Activated CD8-positive, alpha-beta memory T cell treated with anti-CD3 and anti-CD28 coated beads for 1 hour (primary cell): ENCODE results near the gene HOXB1.

Experiments
- DNase-seq, 2 donors: peaks; one replicate each; pipeline ENCODE4 v3.0.0-alpha.2; 2020; ENCODE audit warnings: low read depth in 1 of 2; ENCODE audit errors: extremely low read depth in 1 of 2

Gene HOXB1

DNA sequence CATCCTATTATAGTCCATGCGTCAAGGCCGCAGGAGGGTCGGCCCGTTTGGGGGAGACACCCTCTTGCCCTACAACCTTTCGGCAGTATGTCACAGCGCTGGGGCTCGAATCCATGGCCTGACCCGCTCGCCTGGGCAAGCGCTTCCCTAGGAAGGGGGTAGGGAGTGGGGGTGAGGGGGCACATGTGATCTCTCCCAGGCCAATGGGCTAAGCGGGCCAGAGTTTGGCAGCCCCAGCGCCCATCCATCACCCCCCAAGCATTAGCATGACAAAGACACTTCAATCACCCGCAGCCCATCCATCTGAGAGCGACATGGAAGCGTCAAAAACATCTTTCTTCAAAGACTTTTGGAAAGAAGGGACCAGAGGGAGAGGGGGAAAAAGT is at the start of gene HOXB1:
HOXB1 (minus strand) TSS at position 125 of the 386 bp plus-strand sequence; CDS start at position 18, 107 bp downstream.
- DNase-seq = no peak

DNA sequence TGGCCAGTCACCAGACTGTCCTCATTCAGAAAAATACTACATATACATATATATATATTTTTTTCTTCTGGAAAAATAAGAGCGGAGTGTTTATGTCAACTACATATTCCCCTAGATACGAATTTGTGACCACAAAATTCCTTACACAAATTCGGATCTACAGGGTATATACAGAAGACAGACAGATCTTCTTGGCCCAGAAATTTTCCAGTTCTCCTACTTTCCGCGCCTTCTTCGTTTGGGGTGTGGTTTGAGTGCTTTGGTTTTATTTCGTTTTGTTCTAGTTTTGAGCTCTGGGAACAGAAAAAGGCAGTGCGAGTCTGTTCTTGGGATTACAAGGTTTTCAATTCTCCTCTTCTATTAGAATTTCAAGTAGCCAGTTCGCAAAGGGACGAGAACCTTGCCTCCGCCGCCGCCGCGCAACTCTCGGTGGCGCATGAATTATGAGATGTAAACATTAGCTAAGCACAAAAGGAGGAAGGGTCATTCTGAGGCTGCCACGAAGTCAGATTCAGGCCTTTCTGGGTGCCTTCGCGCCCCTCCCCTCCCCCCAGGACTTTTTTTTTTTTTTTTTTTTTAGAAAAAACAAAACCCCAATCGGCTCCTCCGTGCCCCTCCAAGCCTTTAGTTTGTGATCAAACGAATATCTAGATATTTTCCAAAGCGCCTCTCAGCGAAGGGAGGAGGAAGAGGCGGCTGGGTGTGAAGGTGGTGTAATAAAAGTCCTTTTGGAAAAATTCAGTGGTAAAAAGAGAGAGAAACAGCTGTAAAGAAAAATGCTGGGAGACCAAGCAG is 49.1 kb upstream of the HOXB1 start:
- no peak for DNase-seq

DNA sequence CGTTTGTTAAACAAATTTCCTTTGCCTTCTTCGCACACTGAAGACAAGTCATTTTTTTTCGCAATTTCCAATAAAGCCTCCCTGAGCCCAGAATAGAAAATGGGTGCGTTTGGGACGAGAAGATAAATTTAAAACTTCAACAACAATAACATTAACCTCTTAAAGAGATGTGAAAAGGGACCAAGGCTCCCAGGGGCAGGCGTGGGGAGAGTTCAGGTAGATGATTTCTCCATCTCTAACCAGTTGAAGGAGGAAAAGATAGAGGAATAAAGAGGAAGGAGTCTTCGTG is 48.6 kb upstream of the HOXB1 start:
- DNase-seq = no peak

DNA sequence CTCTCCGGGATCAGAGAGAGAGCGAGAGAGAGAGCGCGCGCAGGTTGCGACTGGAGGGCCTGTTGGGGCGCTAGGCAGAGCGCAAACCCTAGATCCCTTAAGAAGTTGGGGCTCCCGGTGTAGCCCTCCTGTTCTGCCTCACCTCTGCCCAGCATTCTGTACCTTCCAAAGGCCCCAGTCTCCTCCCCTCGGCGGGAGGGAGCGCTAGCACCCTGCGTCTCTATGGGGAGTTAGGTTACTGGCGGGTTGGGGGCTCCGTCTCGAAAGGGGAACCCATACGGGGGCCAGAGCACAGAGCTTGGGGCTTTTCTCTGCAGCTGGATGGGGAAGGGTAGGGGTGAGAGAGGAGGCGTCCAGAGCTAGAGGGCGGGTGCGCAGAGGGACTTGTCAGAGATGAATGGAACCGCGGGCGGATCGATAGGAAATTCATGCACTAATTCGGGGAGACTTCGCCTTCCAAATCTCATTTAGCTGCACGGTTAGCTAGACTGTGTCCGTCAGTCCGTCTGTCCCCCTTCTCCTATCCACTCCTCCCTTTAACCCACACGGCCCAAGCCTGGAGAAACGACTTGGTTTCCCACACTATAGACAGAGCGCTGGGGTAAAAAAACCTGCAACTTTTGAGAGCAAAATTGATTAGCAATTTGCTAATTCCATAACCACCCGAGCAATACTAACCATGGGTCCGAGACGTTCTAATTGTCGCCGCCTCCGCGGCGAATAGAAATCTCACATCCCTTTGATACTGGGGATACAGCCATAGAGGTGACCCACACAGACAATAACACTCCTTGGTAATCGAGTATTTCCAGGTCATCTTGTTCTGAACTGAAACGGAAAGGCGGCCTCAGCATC is 48.0 kb upstream of the HOXB1 start:
- DNase-seq = no peak

DNA sequence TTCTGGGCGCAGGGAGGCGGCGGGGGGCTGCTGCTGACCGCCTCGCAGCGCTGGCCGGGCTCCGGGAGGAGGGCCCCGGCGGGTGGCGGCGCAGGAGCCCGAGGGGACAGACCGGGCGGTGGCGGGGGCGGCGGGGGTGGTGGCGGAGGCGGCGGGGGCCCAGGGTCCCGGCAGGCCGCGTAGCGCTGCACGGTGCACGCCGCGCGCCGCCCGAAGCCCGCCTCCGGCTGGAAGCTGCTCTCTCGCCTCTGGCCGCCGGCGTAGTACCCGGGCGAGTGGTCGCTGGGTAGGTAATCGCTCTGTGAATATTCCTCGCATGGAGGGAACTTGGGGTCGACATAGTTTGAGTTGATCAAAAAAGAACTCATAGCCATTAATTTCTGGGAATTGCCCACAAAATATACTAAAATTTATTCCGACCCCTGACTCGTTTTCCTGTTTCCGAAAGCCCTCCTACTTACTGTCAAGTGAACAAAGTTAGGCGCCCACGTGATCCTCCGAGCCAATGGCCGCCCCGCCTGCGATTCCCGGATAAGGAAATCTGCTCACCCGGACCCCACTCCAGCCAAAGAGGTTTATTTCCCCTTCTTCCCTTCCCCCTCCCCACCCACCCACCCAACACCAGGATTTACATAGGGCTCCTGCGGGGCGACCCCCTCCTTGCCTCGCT is 47.3 kb upstream of the HOXB1 start, which contains the start of gene HOXB4:
HOXB4 (minus strand) TSS at position 405 of the 670 bp plus-strand sequence; CDS start at position 374, 31 bp downstream.
- peak in 1 of 2 donors; percentile 51 for DNase-seq

DNA sequence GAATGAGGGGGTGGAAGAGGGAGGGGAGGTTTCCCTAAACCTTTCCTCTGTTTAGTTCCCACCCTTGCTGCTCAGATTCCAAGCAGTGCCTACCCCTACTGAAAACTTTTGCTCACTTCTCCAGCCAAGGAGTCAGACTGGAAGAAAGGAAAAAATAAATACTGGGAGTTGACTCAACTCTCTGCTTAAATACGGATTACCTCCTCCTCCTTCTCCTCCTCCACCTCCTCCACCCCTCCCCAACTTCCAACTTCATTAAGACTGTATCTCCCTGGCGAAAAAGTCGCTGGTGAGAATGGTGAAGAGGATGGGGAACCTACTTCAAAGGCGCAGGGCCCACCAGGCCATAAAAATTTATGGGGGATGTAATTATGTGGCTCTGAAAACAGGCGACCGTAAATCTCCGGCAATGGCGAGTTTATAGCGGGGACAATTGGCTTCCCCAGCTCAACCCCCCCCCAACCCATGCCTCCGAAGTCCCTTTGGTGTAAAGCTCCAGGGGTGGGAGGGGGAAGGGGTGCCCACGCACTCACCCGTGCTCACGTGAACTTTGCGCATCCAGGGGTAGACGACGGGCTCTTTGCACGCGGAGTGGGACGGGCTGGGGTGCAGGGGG is 46.6 kb upstream of the HOXB1 start:
- DNase-seq = no peak

DNA sequence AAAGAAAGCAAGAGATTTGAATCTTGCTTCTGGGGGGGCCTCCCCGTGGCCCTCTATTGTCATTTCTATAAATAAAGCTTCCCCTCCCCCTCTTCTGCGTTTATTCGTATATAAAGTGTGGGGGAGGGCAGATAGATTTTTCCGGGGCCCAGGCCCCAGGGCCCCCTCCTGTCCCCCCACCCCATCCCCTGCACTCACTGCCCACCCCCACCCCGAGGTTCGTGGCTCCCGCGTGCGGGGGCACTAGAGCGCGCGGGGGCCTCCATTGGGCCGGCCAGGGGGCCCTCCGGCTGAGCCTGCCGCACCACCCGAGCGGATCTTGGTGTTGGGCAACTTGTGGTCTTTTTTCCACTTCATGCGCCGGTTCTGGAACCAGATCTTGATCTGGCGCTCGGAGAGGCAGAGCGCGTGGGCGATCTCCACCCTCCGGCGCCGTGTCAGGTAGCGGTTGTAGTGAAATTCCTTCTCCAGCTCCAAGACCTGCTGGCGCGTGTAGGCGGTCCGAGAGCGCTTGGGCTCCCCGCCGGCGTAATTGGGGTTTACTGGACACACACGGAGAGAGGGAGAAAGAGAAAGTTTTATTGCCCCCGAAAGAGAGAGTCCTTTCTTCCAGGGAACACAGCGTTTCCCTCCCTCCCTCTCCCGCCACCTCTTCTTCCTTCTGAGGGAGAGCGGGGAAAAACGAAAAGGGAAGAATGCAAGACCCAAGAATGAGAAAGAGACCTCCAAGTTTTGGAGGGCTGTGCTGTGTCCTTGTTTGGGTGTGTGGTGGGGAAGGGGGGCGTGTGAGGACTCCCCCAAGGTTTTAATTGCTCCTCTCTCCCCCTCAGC is 45.9 kb upstream of the HOXB1 start:
- no peak for DNase-seq

DNA sequence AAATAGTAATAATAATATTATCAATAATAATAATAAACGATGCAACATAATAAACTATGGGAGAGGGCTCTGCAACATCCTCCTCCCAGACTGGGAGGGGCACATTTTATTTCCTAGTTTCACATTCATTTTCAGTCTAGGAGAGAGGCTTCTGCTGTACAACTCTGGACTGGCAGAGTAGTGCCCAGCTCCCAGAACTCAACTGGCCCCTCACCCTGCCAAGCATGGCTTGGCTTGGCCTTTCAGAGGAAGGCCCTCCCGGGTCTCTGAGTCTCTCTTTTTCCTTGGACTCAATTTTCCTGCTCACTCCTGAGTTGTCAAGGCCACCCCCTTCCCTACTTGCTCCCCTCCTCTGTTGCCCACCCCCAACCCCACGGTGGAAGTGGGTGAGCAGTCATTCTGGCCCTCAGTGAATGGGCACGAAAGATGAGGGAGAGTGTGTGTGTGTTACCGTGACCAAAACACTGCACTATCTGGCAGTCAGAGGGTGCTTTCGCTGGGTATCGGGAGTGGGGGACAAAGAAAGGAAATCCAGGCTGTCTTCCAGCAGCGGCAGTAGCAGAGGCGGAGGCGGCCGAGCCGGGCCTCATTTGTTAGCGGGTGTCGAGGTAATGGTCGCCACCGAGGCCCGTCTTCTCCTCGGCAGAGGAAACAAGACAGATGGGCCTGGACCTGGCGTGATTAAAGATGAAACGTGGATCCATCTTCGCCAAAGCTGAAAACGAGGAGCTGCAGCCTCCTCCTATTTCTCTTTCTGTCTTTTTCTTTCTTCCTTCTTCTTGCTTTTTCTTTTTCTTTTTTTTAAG is 45.1 kb upstream of the HOXB1 start:
- no peak for DNase-seq

DNA sequence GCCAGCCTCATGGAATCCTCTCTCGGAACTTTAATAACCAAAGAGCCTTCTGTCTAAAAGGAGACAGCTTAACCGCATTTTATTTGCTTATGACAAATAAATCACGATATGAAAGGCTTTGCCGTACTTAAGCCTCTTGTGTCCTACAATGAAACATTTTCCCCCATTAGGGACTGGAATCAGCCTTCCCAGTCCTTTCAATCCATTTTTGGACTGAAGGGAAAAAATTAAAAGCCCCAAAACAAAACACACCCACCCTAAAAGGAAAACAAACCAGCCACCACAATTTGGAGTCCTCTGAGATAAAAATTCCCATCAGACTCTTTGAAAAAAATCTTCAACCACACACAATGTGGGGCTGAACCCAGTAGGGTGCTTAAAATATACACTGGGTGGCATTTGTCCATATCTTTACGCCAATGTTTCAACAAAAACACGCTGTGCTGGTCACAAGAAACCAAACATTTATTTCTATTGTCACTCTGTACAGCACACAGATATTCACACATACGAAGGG is 44.3 kb upstream of the HOXB1 start:
- DNase-seq = no peak

DNA sequence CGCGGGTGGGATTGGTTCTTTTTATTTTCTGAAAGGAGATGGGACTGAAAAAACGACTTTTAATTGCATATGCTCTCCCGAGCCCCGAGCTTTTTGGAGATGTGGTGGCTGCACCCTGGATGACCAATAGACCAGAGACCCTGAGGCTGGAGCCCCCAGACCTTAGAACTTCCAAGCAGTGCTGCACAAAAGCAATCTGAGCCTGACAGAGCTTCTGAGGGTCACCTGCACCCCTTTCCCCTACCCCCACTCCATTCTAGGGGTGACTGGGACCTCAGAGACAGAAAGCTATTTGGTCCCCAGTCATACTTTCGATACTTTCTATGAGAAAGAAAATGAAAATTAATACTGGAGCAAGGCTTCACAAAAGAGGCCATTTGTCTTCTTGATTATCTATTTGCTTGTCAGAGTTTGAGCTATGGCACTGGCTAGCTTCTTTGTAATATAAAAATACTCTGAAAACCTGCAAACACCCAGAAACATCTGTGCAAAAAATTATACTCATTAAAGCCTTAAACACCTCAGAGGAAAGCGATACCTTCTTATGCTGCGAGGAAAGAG is 43.8 kb upstream of the HOXB1 start:
- no peak for DNase-seq

DNA sequence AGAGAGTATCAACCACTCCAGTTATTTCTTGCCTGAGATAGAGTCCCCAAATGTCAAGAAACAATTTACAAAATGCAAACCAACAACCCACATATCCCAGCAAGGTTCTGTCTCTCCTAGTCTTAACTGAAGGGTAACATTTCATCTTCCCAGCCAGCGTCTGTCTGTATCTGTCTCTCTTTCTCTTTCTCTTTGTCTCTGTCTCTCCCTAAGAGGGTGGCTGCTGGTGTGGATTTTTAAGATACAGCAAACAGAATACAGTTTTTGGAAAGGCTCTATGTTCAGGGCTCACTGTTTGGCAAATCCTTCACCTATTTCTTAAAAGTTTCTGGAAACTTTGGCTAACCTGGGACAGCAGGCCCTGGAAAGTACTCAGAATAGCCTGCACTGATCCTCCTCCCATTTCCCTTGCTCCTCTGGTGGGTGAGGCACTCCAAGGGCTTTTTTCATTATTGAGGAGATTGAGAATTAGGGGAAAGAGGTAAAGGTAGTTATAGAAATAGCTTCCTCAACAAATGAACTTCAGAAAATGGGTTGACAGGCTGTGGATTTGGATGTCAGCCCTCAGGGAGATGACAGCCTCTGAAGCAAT is 41.1 kb upstream of the HOXB1 start:
- DNase-seq = no peak

DNA sequence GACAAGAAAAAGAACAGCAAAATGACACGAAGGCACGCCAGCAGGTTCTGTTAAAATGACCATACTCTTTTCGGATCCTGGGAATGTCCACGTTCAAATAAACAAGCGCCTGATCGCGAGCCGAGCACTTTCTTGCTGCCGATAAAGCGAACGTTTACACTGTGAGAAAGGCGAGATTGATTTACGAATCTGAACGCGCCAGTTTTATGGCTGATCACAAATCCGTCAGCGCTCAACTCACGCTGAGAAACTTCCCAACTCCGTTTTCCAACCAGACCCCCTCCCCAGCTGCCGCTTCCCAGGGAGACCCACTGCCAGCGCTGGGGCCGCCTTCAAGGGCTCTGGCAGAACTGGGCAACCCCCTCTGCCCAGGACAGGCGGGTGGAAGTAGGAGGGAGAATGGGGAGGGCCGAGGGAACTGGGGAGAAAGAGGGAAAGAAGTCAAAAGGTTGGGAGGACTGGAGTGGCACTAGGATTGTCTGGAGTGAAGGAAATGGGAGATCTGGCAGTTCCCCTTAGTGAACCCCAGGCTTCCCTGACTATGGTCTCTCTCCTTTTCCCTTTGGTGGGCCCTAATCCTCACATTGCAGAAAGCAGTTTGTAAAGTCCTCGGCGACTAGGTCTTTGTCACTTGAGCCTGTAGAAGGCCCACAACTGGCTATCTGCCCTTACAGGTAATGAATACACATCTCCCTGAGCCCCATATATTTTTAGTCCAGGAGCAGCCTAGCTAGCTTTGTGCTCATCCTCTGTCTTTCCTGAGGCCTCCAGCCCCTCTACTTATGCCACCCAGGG is 40.4 kb upstream of the HOXB1 start:
- no peak for DNase-seq

DNA sequence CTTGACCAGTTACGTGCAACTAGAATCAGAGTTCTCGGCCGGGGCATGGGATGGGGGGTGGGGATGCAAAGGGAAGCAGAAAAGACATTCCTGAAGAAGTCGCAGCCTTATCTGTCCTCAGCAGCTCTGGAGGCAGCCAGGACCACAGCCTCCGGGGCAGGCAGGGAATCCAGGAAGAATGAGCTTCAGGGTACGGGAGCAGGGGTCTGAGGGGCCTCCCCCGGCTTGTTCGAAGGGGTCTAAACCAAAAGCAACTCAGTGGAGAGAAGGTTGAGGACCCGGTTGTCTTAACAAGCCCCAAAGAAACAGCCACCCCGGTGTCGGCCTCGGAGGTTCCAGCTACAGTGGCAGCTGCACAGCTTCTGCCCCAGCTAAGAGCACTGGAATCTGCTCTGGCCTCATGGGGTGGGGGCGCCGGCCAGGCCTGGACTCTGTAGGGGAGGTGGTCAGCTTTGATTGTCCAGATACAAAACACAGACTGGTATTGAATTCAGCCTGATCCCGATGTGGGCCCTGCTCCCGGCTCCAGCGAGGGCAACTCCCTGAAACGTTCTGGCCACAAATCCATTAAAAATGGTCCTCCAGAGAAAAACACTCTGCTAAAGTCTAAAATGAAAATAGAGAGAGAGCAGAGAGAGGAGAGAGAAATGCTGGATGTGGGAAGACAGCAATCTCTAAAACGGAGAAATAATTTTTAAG is 39.7 kb upstream of the HOXB1 start:
- DNase-seq = no peak

DNA sequence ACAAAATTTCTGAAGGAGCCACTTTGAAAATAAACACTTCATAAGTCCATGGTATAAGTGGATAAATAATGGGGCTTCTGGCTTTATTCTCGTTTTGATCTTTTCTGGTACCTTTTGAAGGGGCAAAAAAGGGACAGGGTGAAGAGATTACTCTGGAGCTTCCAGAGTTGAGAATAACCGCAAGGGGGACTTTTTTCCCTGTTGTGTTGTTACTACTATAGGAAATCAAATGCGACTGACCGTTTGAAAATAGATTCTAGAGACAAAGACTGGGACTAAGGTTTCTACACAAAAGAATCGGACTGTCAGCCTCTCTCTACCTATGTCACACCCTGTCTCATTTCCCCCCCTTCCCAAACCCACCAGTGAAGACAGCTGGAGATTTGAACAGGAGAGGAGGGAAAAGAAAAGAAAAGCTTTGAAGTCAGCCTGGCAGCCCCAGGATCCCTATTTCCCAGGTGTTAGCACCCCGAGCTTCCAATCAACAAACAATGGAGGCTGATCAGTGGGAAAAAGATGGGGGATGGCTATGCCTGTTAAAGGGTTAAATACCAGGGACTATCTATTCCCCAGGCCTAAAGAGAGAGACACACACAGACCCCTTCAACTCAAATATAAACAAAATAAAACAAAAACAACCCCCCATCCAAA is 39.0 kb upstream of the HOXB1 start:
- no peak for DNase-seq

DNA sequence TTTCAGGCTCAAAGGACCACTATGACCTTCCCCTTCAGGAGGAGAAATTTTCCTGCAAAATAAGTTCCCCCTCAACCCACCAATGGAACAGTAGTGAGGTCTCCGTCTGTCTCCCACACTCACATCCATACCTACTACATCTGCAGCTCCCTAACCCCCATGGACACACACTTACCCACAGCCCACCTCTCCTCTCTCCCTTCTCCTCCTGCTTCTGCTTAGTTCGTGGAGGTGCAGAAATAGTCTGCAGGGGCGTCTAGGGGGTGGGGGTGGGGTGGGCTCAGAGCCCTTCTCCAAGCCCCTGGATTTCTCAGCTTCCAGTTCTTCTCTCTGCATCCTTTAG is 38.4 kb upstream of the HOXB1 start:
- no peak for DNase-seq

DNA sequence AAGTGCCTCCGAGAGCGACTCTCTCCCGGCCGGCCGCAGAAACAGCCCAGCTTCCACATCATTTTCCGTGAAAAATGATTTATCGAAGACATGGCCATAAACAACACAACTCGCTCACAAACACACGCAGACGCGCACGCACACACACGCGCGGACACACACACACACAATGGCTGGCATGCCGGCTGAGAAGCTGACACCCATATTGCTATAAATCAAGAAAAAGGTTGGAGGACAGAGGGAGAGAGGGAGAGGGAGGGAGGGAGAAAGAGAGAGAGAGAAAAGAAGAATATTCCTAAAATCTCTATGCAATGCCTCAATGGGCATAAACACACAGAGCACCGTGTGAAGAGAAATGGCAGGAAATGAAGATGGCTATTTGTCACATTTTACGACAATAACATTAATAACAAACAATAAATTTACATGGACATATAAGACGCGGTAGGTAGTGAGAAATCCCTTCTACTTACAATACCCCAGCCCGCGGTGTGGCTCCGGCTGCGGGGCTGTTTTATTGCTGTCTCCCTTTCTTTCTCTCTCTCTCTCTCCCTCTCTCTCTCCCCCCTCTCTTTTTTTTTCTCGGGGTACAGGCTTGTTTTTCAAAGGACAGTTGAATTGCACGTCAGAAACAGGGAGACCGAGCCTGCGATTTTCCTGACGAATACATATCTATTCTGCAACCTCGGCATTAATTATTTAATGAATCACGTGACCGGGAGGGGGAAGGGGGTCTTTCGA is 37.9 kb upstream of the HOXB1 start:
- DNase-seq = no peak
